Measurements from ENCODE around the gene CASP8.

GRCh38 chr2:201215963-201216362, 44.4 kb upstream of the CASP8 start:
- no peak for TF ChIP-seq RARB (CRISPR knock-in tag; IDR thresholded peaks at IDR 0.05)
- no peak for TF ChIP-seq PATZ1 (CRISPR knock-in tag; IDR thresholded peaks at IDR 0.05; ENCODE audit: borderline replicate concordance)
- TF ChIP-seq ZNF565 (CRISPR knock-in tag; conservative IDR thresholded peaks at IDR 0.05; ENCODE audit: low read depth): no peak
- no peak for TF ChIP-seq POU6F1 (CRISPR knock-in tag; IDR thresholded peaks at IDR 0.05; ENCODE audit: borderline replicate concordance, low read depth)
- TF ChIP-seq GLIS3 (CRISPR knock-in tag; IDR thresholded peaks at IDR 0.05): no peak
- no peak for TF ChIP-seq ZC3H10 (CRISPR knock-in tag; IDR thresholded peaks at IDR 0.05)
